HG03520 (cell line): ENCODE data around the gene TMEM215.
"Not testable (repeated sequence)": the region's sequence is repeated elsewhere in the genome, so short reads cannot be mapped to it uniquely, and the experiment has no call there.

ENCODE experiments used
- ATAC-seq: cut with Tn5 transposase; IDR thresholded peaks from one replicate; pipeline ENCODE4 v1.9.1; 2021; ENCODE audit warnings: mild to moderate bottlenecking, moderate library complexity; ENCODE audit not compliant: unreplicated experiment

TMEM215 gene, protein sequence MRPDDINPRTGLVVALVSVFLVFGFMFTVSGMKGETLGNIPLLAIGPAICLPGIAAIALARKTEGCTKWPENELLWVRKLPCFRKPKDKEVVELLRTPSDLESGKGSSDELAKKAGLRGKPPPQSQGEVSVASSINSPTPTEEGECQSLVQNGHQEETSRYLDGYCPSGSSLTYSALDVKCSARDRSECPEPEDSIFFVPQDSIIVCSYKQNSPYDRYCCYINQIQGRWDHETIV

DNA sequence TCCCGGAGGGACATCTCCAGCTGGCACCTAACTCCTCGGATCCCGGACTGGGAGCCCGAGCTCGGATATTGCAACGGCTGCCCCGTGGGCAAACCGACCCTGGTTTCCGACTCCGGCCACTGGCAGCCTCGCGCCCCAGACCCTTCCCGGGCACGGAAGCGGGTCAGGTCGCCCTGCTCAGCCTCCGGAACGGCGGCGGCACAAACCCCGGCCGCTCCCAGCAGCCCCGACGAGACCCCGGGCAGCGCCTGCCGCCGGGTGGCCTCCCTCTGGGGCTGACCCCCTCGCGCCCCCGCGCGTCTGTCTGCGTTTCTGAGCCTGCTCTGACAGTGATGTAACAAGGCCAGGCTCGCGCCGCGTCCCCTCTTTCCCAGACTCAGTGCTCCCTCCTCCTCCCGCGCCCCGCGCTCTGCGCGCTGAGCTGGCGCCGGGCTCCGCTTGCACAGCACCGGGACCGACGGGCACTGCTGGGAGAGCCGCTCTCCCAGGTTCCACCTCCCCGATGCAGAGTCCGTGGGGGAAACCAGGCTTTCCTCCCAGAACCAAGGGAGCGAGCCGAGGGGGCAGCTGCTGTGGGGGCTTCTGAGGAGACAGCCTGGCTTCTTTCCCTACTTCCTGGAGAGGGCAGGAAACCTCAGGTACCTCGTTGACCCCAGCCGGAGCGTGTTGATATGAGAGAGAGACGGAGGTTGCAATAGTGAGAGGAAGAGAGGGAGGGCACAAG is at the start of gene TMEM215:
Gene TMEM215, plus strand, starts transcription at position 373 of the 724 bp plus-strand sequence. CDS start 644 bp downstream, outside the sequence.
- no peak for ATAC-seq

DNA sequence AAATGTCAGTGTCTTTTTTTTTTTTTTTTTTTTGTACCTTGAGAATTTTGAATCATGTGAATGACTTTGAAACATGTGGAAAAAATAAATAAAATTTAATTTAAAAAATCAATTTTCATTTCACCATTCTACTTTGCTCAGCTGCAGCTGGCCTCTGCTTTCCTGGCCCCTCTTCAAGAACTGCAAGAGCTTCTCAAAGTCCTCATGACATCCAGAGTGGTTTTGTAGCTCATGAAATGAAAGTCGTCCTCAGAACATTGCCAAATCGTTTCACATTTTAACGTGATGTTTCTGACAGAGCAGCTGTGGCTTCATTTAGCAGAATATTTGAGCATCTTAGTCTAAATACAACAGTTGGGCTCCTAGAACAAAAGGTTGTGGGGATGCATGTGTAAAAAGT is 47.9 kb upstream of the TMEM215 start:
- no peak for ATAC-seq

DNA sequence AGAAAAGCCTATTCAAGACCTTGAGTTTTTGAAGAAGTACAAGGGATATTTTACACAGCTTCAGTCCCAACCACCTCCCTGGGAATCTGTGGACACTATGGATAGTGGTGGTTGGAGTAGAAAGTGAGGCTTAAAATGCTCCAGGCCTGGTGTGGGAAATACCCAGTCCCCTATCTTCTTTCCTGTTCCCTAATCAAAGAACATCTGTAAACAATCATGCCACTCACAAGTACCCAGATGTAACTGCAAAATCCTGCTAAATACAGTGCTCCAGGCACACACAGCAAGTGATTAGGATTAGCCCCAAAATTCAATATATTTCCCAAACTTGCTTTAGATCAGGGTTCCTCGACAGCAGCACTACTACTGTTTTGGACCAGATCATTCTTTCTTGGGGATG is 46.0 kb upstream of the TMEM215 start:
- ATAC-seq = no peak

DNA sequence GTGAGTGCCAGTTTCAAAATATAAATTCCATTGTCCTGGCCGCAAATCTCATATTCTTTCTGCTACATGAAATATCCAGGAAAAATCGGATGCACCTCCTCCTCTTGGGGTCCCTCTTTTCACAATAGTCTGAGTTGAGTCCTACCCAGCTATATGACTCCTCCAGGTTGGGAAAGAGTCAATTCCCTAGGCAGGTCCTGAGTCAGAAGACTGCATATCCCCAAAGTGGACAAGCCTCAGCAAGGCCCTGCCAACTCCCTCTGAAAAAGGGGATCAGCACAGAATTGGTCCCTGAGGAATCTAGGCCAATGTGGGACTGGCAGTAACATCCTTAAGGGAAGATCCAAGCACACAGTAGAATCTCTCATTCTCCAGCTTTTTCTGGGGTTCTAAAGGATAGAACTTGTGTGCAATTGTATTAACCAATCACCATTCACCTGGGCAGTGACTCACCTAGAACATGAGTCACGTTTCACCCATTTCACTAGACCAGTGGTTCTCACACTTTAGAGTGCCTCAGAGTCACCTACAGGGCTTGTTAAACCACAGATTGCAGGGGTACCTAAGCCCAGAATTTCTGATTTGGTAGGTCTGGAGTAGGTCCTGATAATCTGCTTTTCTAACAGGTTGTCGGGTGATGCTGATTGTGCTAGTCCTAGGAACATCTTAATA is 44.7 kb upstream of the TMEM215 start:
- no peak for ATAC-seq

DNA sequence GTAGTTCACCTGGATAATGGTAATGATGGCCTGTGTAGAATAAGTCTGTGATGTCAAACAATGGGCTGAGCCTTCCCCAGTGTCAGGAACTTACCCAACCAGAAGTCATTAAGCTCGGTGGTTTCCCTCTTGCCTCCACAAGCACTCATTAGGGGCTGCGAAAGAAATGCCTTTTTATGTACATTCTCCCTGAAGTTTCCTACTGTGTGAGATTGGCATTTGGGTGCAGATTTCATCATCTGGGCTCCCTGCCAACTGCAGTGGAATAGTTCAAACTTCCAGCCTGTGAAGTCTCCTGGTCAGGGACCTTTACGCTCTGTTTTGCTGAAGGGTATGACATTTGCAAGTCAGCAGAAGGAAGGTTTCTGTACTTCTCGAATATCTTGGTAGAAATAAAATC is 41.6 kb upstream of the TMEM215 start:
- no peak for ATAC-seq

DNA sequence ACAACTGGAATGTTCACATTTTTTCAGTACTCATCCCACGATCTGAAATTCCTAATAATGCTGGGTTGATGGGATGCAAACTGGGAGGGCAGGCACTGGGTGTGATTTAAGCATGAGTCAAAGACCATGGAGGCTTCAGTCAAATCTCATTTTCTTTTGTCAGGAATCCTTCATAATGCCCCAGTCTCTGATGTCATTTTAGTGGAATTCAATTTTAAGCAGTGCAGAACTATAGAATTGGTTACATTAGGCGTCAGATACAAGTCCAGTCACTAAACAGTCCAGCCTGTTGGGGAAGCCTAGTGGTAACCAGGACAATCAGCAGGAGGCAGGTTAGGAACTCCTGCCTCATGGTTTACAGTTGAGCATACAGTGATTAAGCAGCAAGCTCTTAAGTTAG is 41.0 kb upstream of the TMEM215 start:
- ATAC-seq = no peak

DNA sequence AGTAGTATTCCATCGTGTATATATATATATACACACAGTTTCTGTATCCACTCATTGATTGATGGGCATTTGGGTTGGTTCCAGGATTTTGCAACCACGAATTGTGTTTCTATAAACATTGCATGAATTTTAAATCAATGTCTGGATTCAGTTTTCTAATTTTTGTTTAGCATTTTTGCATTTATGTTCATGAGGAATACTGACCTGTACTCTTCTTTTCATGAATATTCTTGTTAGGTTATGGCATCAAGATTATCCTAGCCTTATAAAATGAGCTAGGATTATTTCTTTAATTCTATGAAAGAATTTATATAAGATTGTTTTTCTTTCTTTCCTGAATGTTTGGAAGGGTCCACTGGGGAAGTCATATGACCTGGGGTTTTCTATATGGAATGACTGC is 35.3 kb upstream of the TMEM215 start:
- ATAC-seq = no peak

DNA sequence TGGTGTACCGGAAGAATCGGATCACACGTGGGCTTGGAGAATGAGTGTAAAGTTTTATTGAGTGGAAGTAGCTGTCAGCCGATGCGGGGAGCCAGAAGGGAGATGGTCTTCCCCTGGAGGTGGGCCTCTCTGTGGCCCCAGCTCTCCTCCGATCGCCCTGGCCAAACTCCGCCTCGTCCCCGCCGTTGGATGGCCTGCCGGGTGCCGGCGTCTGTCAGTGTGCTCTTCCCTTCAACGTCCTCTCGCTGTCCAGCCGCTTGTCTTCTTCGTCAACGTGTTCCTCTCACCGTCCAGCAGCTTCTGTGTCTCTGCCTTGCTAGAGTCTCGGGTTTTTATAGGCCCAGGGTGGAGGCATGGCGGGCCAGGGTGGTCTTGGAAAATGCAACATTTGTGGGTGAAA is 27.6 kb upstream of the TMEM215 start:
- no peak for ATAC-seq

DNA sequence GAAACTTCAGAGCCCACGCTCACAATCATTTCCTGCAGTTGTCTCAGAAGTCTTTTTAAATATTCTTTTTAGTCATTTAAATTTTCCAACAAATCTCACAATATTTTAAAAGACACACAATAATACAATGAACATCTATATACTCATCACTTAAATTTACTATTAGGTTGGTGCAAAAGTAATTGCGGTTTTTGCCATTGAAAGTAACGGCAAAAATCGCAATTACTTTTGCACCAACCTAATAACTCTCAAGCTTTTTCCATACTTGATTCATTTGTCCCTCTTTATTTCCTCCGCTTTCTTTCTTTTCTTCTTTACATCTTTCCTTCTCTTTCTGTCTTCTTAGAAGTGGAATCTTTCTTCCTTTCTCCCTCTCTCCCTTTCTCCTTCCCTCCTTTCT is 19.2 kb upstream of the TMEM215 start:
- ATAC-seq = no peak

DNA sequence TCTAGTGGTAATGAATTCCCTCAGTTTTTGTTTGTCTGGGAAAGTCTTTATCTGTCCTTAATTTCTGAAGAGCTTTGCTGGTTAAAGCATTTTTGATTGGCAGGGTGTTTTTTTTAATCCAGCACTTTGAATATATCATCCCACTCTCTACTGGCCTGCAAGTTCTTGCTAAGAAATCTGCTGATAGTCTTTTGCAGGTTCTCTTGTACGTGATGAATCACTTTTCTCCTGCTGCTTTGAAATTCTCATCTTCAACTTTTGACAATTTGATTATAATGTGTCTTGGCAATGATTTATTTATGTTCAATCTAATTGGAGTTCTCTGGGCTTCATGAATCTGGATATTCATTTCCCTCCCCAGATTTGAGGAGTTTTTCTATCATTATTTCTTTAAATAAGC is 8.1 kb upstream of the TMEM215 start:
- no peak for ATAC-seq

DNA sequence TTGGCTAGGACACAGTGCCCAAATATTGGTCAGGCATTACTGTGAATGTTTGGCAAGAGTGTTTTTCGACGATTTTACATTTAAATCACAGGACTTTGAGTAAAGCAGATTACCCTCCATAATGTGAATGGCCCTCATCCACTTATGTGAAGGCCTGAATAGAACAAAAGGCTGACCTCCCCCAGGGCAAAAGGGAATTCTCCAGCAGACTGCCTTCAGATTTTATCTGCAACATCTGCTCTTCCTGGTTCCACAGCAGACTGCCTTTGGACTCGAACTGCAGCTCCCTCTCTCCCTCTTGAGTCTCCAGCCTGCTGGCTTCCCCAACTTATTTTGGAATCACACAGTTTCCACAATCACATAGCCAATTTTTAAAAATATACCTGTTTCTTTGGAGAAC is 7.1 kb upstream of the TMEM215 start:
- no peak for ATAC-seq

DNA sequence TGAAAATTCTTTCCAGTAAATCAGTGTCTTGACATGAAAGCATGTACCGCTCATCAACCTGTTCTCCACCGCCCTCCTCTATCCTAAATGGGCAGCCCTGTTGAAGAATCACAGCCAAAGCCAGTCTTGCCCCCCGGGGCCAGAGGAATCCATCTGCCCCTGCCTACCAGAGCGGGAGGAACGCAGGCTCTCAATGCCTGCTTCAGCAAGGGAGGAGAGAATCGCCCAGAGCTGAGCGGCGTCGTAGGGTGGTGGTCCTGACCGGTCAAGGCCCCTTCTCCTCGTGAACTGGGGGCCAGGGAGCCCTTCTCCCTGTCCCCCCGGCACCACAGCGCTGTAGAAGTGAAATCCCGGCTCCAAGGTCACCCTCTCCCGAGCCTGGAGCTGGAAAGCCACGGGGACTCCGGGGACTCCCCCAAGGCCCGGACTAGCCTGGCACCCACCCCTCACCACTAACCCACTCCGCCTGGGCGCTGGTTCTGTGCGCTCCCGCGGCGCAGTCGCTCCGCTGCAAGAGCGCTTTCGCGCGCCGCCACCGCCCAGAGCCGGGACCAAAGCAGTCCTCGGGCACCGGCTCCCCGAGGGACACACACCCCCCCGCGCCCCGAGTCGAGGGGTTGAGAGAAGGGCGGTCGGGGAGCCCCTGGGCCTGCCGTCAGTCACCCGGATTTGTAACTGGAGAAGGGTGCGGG is 718 bp upstream of the TMEM215 start:
- ATAC-seq = no peak

DNA sequence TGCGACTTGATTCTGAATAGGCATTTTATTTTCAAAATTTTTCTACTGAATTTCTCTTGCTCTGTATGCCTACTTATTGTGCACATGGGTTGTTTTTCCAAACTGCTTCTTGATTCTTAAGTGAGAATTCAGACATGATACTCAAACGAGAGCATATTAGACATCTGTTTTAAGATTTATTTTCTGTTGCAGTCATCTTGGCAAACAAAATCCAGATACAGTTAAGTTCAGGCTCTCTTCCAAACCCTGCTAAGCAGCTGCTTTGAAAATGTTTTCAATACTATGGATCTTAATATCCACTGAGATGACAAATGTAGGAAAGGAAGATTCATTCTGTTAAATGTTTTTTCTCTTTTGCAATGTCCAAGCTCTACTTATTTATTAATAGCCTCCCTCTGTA is 4.5 kb downstream of the TMEM215 start:
- no peak for ATAC-seq

DNA sequence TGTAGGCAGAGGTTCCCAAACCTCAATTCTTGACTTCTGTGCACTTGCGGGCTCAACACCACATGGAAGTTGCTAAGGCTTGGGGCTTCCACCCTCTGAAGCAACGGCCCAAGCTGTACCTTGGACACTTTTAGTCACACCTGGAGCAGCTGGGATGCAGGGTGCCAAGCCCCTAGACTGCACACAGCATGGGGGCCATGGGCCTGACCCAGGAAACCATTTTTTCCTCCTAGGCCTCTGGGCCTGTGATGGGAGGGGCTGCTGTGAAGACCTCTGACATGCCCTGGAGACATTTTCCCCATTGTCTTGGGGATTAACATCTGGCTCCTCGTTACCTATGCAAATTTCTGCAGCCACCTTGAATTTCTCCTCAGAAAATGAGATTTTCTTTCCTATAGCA is 12.7 kb downstream of the TMEM215 start:
- not testable (repeated sequence) for ATAC-seq

DNA sequence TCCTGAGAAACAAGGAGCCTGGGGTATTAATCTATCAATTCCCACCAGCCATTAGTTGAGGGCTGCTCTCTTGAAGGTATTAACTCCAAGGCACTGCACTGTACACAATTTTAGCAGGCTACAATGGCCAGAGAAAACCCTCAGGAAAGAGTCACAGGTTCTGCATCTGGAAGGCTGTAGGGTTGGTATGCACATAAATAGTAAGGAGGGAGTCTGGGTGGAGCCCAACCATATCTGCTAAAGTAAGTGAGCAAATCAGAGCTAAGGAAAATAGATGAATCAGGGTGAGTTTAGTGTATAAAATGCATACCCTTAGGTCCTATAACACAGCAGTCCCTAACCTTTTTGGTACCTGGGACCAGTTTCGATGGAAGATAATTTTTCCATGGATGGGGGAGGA is 18.2 kb downstream of the TMEM215 start:
- ATAC-seq = no peak

DNA sequence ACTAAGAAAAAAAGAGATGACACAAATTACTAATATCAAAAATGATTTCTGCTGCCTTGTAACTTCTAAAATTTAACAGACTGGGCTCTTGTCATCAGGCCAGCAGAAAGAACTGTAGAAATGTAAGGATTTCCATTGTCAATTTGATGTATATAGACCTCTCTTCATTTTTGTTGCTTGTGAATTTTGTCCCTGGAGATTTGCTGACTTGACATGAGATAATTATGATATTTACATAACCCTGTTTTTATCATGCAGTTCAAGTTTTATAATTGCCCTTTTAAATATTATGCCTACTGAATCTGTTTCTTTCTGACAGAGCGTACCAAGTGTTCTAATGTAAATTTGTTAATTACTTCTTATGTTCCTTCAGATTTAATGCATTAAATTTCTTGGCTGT is 23.9 kb downstream of the TMEM215 start:
- no peak for ATAC-seq

DNA sequence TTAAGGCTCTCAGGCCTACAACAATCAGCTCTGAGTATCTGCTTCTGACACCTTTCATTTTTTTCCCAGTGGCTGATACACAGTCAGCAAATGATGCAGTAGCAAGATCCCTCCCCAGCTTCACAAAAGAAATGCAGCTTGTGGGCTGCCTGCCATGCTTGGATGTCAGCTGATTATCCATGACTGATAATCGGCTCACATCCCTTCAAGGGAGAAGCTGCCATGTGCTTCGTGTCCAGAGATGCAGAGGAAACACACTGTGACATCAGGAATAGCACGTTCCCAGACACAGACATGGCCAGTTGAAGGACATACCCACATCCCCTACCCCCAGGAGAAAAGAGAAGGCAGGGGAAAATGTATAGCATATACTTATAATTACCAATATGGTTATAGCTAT is 27.9 kb downstream of the TMEM215 start:
- ATAC-seq = no peak

DNA sequence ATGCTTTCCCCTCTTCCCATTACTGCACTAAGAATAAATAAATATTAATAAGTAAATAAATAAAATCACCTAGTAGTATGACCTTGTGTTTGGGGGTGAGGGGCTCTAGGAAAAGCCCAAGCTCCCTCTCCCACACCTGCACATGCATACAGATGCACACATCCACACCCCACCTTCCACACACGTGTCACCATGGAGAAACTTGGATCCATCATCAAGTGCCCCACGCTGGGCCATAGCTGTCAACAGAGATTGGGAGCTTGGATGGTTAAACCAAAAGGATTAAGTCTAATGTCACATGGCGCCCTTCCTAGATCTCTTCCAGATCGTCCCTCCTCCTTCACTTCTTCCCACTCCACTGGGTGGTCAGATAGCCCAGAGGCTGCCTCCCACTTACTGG is 37.0 kb downstream of the TMEM215 start:
- no peak for ATAC-seq

DNA sequence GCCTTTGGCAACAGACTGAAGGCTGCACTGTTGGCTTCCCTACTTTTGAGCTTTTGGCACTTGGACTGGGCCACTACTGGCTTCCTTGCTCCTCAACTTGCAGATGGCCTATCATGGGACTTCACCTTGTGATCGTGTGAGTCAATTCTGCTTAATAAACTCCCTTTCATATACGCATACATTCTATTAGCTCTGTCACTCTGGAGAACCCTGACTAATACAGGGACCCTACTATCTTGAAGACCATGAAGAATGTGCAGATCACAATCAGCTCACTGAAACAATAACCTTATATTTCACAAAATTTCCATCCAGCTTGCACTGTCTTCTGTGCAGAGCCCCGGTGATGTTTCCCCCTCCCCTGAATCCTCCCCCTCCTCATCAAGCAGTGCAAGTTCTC is 39.8 kb downstream of the TMEM215 start:
- no peak for ATAC-seq

DNA sequence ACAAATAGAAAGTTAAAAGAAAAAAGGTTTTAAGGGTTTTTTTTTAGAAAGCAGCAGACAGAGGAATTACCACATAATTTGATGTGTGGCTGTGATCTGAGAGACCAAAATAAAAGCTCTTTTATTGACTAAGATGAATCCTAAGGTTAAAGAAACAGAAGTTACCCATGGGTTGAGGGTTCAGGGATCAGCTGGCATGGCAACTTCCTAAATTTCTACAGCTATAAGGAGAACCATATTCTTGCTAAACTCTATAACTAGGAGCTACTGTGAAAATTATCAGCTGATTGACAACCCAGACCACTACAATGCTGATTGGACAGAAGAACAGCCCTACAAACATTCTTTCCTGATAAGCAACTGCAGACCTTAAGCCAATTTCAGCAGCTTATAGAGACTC is 40.2 kb downstream of the TMEM215 start:
- ATAC-seq = no peak

DNA sequence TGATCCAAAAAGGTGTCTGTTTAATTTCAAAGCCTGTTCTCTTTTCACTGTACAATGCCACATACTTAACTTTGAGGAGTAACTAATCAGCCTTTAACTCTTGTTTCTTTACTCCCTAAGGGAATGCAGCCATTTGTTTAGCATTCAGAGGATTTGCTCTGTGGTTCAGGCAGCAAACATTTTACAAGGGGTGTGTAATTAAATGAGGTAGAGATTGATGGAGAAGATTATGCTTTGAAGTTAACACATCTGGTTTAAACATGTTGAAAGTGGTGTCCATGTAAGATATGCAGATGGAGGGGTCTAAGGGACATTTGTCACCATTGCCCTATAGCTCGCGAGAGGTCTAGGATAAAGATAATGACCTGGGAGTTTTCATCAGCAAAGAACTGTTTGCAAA is 41.9 kb downstream of the TMEM215 start:
- no peak for ATAC-seq

DNA sequence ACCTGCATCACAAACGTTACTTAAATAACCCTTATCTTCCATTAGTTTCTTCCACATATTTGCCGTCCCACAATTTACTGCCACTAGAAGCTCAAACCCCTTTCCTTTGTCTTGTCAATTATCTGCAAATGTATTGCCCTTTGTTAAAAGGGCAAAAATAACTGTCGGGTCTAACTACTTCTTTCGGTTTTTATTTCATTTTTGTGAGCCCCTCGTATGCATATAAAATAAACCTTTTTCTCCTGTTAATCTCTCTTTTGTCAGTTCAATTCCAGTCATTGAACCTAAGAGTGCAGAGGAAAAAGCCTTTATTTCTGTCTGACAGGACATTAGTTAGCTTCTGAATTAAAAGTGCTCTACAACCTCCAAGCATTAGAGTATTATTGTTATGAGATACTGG is 45.5 kb downstream of the TMEM215 start:
- no peak for ATAC-seq
